IMR-90 (cell line): ENCODE results near the gene NANOGP8. TPM values are rescaled to one million over a fixed set of nuclear protein-coding genes. Genes with fewer than 3 reads are reported as not detected.

Experiments
- ATAC-seq: fragments of 200-7000 bp; cut with Tn5 transposase; 2 replicates; pipeline ENCODE4 v1.9.1; 2020; ENCODE audit warnings: low read depth, mild to moderate bottlenecking, moderate library complexity
- BruUV-seq: library from RNA; stranded (reverse); fragments of 400-500 nt; replicated peaks from 2 replicates; lab custom pipeline; 2021; lab: Mats Ljungman, UMichigan
- CTCF ChIA-PET: fragments of 300-600 bp; formaldehyde crosslinking; extraction: SDS; loops from one replicate; lab custom pipeline; 2021; ENCODE audit warnings: antibody characterized with exemption; lab: Yijun Ruan, JAX
- POLR2A ChIA-PET: fragments of 300-600 bp; sonication (Branson Sonifier 250); formaldehyde crosslinking; loops from one replicate; lab custom pipeline; 2022; ENCODE audit warnings: antibody characterized with exemption; ENCODE audit not compliant: unreplicated experiment; lab: Charles Lee
- DNase-seq: peaks from one replicate; pipeline ENCODE4 v3.0.0; 2013
- H2AFZ ChIP-seq: replicated peaks from 2 replicates; pipeline ENCODE3; 2013; ENCODE audit warnings: low read length, mild to moderate bottlenecking; ENCODE audit not compliant: poor library complexity
- H2AK5ac ChIP-seq: 2 replicates; pipeline ENCODE4 v1.6.1; 2013; ENCODE audit warnings: low read depth, low read length, inconsistent platforms
- H2AK9ac ChIP-seq: replicated peaks from 2 replicates; pipeline ENCODE3; 2013; ENCODE audit warnings: mild to moderate bottlenecking, low read depth, low read length, moderate library complexity; ENCODE audit not compliant: poor library complexity
- H2BK120ac ChIP-seq: 2 replicates; pipeline ENCODE4 v1.6.1; 2013; ENCODE audit warnings: low read depth, low read length, inconsistent platforms
- H2BK15ac ChIP-seq: 3 replicates; pipeline ENCODE4 v1.6.1; 2013; ENCODE audit warnings: low read depth, low read length, inconsistent platforms
- H2BK20ac ChIP-seq: 2 replicates; pipeline ENCODE4 v1.6.1; 2013; ENCODE audit warnings: low read depth, mild to moderate bottlenecking, inconsistent platforms, low read length, moderate library complexity
- H2BK5ac ChIP-seq: 2 replicates; pipeline ENCODE4 v1.6.1; 2013; ENCODE audit warnings: mild to moderate bottlenecking, low read depth, low read length, inconsistent platforms; ENCODE audit not compliant: poor library complexity, severe bottlenecking
- H3K14ac ChIP-seq: replicated peaks from 2 replicates; pipeline ENCODE4 v1.6.1; 2013; ENCODE audit warnings: low read depth, low read length, inconsistent platforms
- H3K18ac ChIP-seq: 2 replicates; pipeline ENCODE4 v1.6.1; 2013; ENCODE audit warnings: low read depth, low read length, control low read depth
- H3K23ac ChIP-seq: 2 replicates; pipeline ENCODE4 v1.6.1; 2013; ENCODE audit warnings: low read depth, low read length, inconsistent platforms
- H3K27ac ChIP-seq: 2 replicates; pipeline ENCODE4 v1.5.1; 2013; ENCODE audit warnings: mild to moderate bottlenecking, control low read depth, low read length; ENCODE audit not compliant: insufficient read depth
- H3K27me3 ChIP-seq: 2 replicates; pipeline ENCODE4 v1.6.1; 2013; ENCODE audit warnings: low read length; ENCODE audit not compliant: control insufficient read depth, insufficient read depth
- H3K36me3 ChIP-seq: 2 replicates; pipeline ENCODE4 v1.6.1; 2013; ENCODE audit warnings: low read length, mixed read lengths; ENCODE audit not compliant: control insufficient read depth, insufficient read depth
- H3K4ac ChIP-seq: 2 replicates; pipeline ENCODE4 v1.6.1; 2013; ENCODE audit warnings: low read depth, low read length, inconsistent platforms
- H3K4me1 ChIP-seq: 2 replicates; pipeline ENCODE4 v1.6.1; 2013; ENCODE audit warnings: low read length, mixed read lengths; ENCODE audit not compliant: control insufficient read depth, insufficient read depth
- H3K4me2 ChIP-seq: 2 replicates; pipeline ENCODE4 v1.6.1; 2013; ENCODE audit warnings: low read depth, mild to moderate bottlenecking, control low read depth, low read length, moderate library complexity
- H3K4me3 ChIP-seq: 2 replicates; pipeline ENCODE4 v1.5.1; 2013; ENCODE audit warnings: low read depth, mild to moderate bottlenecking, control low read depth, low read length, moderate library complexity; ENCODE audit not compliant: insufficient read depth
- H3K56ac ChIP-seq: 2 replicates; pipeline ENCODE4 v1.6.1; 2013; ENCODE audit warnings: low read length, inconsistent platforms; ENCODE audit not compliant: insufficient read depth; ENCODE audit errors: extremely low read depth
- H3K79me1 ChIP-seq, 2 experiments: 2 replicates each; pipeline ENCODE4 v1.6.1; 2013; ENCODE audit warnings: low read length in 2 of 2, inconsistent platforms in 1 of 2, low read depth in 1 of 2
- H3K9ac ChIP-seq: 2 replicates; pipeline ENCODE4 v1.6.1; 2013; ENCODE audit warnings: low read depth, low read length, control low read depth
- H3K9me1 ChIP-seq: 2 replicates; pipeline ENCODE4 v1.6.1; 2013; ENCODE audit warnings: low read length, inconsistent platforms; ENCODE audit not compliant: insufficient read depth
- H3K9me3 ChIP-seq: 2 replicates; pipeline ENCODE4 v1.6.1; 2013; ENCODE audit warnings: low read length; ENCODE audit not compliant: control insufficient read depth, insufficient read depth
- H4K20me1 ChIP-seq: 2 replicates; pipeline ENCODE4 v1.6.1; 2013; ENCODE audit warnings: low read length, inconsistent platforms; ENCODE audit not compliant: insufficient read depth
- H4K5ac ChIP-seq: 2 replicates; pipeline ENCODE4 v1.6.1; 2013; ENCODE audit warnings: mild to moderate bottlenecking, low read depth, low read length, control low read depth
- H4K8ac ChIP-seq, 2 experiments: 2 replicates each; pipeline ENCODE4 v1.6.1; 2013; ENCODE audit warnings: low read depth in 2 of 2, low read length in 2 of 2, control low read depth in 1 of 2, inconsistent platforms in 1 of 2
- H4K91ac ChIP-seq: 2 replicates; pipeline ENCODE4 v1.6.1; 2013; ENCODE audit warnings: low read depth, low read length, inconsistent platforms; ENCODE audit not compliant: insufficient read depth
- BHLHE40 ChIP-seq: fragments of 150-350 bp; IDR thresholded peaks from 2 replicates; pipeline ENCODE4 v1.6.1; 2016; ENCODE audit warnings: mild to moderate bottlenecking, low read depth, low read length
- CEBPB ChIP-seq: IDR thresholded peaks from 2 replicates; pipeline ENCODE4 v1.6.1; 2012; ENCODE audit warnings: low read depth, low read length, improper control_type of control experiment
- CHD1 ChIP-seq: IDR thresholded peaks from 2 replicates; pipeline ENCODE4 v1.6.1; 2012; ENCODE audit warnings: low read depth, low read length, improper control_type of control experiment
- FOS ChIP-seq: fragments of 150-350 bp; IDR thresholded peaks from 2 replicates; pipeline ENCODE4 v1.6.1; 2016; ENCODE audit warnings: low read depth, low read length
- MAFK ChIP-seq: IDR thresholded peaks from 2 replicates; pipeline ENCODE4 v1.6.1; 2012; ENCODE audit warnings: low read depth, low read length, improper control_type of control experiment
- MAZ ChIP-seq: IDR thresholded peaks from 2 replicates; pipeline ENCODE4 v1.6.1; 2012; ENCODE audit warnings: low read depth, mild to moderate bottlenecking, low read length, improper control_type of control experiment, moderate library complexity, borderline replicate concordance
- MXI1 ChIP-seq: IDR thresholded peaks from 2 replicates; pipeline ENCODE4 v1.6.1; 2012; ENCODE audit warnings: low read depth, mild to moderate bottlenecking, low read length, moderate library complexity, borderline replicate concordance
- NFE2L2 ChIP-seq: fragments of 150-350 bp; IDR thresholded peaks from 2 replicates; pipeline ENCODE4 v1.6.1; 2016; ENCODE audit warnings: low read depth, mild to moderate bottlenecking, low read length
- POLR2A ChIP-seq: IDR thresholded peaks from 2 replicates; pipeline ENCODE4 v1.6.1; 2012; ENCODE audit warnings: mild to moderate bottlenecking, low read depth, low read length
- RCOR1 ChIP-seq: IDR thresholded peaks from 2 replicates; pipeline ENCODE4 v1.6.1; 2012; ENCODE audit warnings: mild to moderate bottlenecking, low read length, improper control_type of control experiment; ENCODE audit not compliant: insufficient replicate concordance
- RFX5 ChIP-seq: IDR thresholded peaks from 2 replicates; pipeline ENCODE4 v1.8.0; 2012; ENCODE audit warnings: low read depth, mild to moderate bottlenecking, low read length, moderate library complexity
- SMC3 ChIP-seq: fragments of 150-350 bp; IDR thresholded peaks from 2 replicates; pipeline ENCODE4 v1.6.1; 2016; ENCODE audit warnings: low read depth, mild to moderate bottlenecking, antibody characterized with exemption, low read length, moderate library complexity
- WGBS, 2 experiments: methylation state at CpG; one replicate each; pipeline versions ENCODE4 v1.1.5 to v1.1.7; 2013; ENCODE audit warnings: missing lambda C conversion rate in 2 of 2; ENCODE audit not compliant: insufficient read length in 1 of 2; ENCODE audit errors: extremely low coverage in 2 of 2; 5-methylcytosine and 5-hydroxymethylcytosine counted together
- dilution Hi-C: fragments of 300-500 bp; cut with HindIII; formaldehyde crosslinking; loops from one replicate; pipeline ENCODE4 v1.14.3; 2018; ENCODE audit warnings: low sequenced_read_pairs; ENCODE audit not compliant: unreplicated experiment
- in situ Hi-C: fragments of 300-500 bp; cut with MboI; formaldehyde crosslinking; loops from 3 replicates; pipeline ENCODE4 v1.14.3; 2019; ENCODE audit warnings: low sequenced_read_pairs, inconsistent platforms, mixed read lengths
- intact Hi-C: fragments of 100-400 bp; cut with micrococcal nuclease; formaldehyde crosslinking; loops from 2 replicates; pipeline ENCODE4 v1.10.0; 2022
- polyA plus RNA-seq, 3 experiments: library from polyadenylated mRNA; depleted of rRNA; stranded (reverse); fragments of >200 nt; gene quantifications; 2 replicates each; pipeline ENCODE4 v1.2.3, GENCODE V29; 2012; ENCODE audit warnings: low replicate concordance in 1 of 3
- total RNA-seq: library from RNA; depleted of rRNA; stranded (reverse); fragments of >200 nt; gene quantifications from 2 replicates; pipeline ENCODE4 v1.2.3, GENCODE V29; 2012
- TF ChIP-seq, protein P1 (sequence below): fragments of 150-350 bp; IDR thresholded peaks from 2 replicates; pipeline ENCODE4 v1.6.1; 2016; ENCODE audit warnings: low read depth, mild to moderate bottlenecking, low read length, moderate library complexity, borderline replicate concordance
- TF ChIP-seq, protein P2 (sequence below): fragments of 150-350 bp; IDR thresholded peaks from 2 replicates; pipeline ENCODE4 v1.6.1; 2017; ENCODE audit warnings: mild to moderate bottlenecking, antibody characterized with exemption, low read length, low read depth

NANOGP8 gene
- total and polyA plus RNA-seq, 2 of the 4 experiments (the other 2 are of a cell fraction) = not detected

DNA sequence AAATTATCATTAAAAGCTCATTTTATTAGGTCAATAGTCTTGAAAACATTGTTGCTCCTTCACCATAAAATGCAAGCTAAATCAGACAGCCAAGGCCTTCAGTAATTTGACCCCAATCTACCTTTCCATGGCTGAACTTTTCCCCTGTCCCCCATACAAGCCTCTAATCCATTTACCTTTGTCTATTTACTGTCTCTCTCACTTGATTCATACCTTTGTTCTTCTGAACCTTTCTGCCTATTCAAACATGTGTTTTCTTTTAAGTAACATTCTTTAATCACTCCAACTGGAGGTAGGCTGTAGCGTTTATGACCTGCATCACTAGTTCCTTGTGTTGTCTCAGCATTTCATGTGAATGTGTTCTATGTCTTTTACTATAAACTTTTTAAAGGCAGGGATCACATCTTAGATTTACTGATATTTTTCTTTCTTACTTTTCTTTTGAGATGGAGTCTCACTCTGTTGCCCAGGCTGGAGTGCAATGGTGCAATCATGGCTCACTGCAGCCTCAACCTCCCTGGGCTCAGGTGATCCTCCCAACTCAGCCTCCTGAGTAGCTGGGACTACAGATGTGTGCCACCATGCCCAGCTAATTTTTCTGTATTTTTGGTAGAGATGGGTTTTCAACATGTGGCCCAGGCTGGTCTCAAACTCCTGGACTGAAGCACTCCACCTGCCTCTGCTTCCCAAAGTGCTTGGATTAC is 5.2 kb upstream of the NANOGP8 start (continued):
- no peak for TF ChIP-seq BHLHE40

DNA sequence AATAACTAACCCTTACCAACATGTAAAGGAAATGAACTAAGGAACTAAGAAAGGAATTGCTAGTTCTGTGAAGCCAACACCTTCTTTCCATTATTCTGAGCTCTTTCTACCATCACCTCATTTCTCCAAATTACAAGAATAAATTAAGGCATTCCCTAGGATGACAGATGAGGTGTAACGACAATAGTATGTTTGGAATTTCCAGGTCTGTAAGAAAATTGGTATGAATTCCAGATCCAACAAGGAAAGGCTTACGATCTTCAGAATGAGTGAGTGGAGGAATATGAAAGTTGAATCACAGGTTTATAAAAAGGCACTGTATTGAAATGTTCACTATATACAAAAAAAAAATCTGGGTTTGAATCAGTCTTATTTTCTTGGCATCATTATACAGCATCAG is 4.5 kb upstream of the NANOGP8 start:
- H3K4me1 ChIP-seq = no peaks in the 10 kb centered on the region; the same call in 1 of the 2 replicates
- peak; percentile 23 for DNase-seq
- BruUV-seq = no TSS peak
- in situ Hi-C loops = no loop called here
- H3K36me3 ChIP-seq = no peaks in the 10 kb centered on the region
- POLR2A ChIA-PET = no interaction called here
- no peak overlapping the region for H2BK5ac ChIP-seq
- dilution Hi-C loops = no loop called here
- H2BK15ac ChIP-seq = no peak overlapping the region
- H2AK9ac ChIP-seq = no peak overlapping the region
- H3K14ac ChIP-seq = no peak overlapping the region
- H3K9me1 ChIP-seq = no peaks in the 10 kb centered on the region; the same call in none of the 2 replicates
- no peak overlapping the region for H3K27ac ChIP-seq
- H3K4ac ChIP-seq = no peak overlapping the region
- H2BK120ac ChIP-seq = no peak overlapping the region
- H4K20me1 ChIP-seq = no peaks in the 10 kb centered on the region
- no peak overlapping the region for H2AFZ ChIP-seq
- no peak overlapping the region for H4K5ac ChIP-seq
- H3K4me2 ChIP-seq = no peak overlapping the region; the same call in 1 of the 2 replicates
- intact Hi-C loops = loop anchor here (5.0 kb wide), 1 partner anchor 93 kb away; no protein-coding TSS in a partner anchor
- H3K4me3 ChIP-seq = no peak overlapping the region
- H3K56ac ChIP-seq = no peak overlapping the region
- H3K79me1 ChIP-seq = no peaks in the 10 kb centered on the region
- H4K91ac ChIP-seq = no peak overlapping the region
- no peak overlapping the region for H4K8ac ChIP-seq
- no peak overlapping the region for H3K23ac ChIP-seq
- no peaks in the 10 kb centered on the region for H3K27me3 ChIP-seq
- no peak overlapping the region for H3K18ac ChIP-seq
- H3K9ac ChIP-seq = no peak overlapping the region
- H2AK5ac ChIP-seq = no peak overlapping the region
- ATAC-seq = peak; percentile 42
- no CpG with 5 or more reads among the region's 2 CpGs for WGBS, 2 experiments
- CTCF ChIA-PET = no interaction called here
- no peak overlapping the region for H2BK20ac ChIP-seq
- no peaks in the 10 kb centered on the region for H3K9me3 ChIP-seq
- TF ChIP-seq CEBPB (no peak), RCOR1 (no peak), RFX5 (no peak), FOS (no peak), POLR2A (no peak), CHD1 (no peak), MAFK (no peak), MXI1 (no peak), NFE2L2 (no peak), BHLHE40 (no peak), SMC3 (no peak), MAZ (no peak)
- TF ChIP-seq, protein P1, sequence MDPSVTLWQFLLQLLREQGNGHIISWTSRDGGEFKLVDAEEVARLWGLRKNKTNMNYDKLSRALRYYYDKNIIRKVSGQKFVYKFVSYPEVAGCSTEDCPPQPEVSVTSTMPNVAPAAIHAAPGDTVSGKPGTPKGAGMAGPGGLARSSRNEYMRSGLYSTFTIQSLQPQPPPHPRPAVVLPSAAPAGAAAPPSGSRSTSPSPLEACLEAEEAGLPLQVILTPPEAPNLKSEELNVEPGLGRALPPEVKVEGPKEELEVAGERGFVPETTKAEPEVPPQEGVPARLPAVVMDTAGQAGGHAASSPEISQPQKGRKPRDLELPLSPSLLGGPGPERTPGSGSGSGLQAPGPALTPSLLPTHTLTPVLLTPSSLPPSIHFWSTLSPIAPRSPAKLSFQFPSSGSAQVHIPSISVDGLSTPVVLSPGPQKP = no peak
- TF ChIP-seq, protein P2, sequence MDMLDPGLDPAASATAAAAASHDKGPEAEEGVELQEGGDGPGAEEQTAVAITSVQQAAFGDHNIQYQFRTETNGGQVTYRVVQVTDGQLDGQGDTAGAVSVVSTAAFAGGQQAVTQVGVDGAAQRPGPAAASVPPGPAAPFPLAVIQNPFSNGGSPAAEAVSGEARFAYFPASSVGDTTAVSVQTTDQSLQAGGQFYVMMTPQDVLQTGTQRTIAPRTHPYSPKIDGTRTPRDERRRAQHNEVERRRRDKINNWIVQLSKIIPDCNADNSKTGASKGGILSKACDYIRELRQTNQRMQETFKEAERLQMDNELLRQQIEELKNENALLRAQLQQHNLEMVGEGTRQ = no peak
